Cortex of kidney (tissue), 1 donor: ENCODE results near the gene RNF138.
"Not testable (repeated sequence)": the region's sequence is repeated elsewhere in the genome, so short reads cannot be mapped to it uniquely, and the experiment has no call there.

Source experiments
- DNase-seq: peaks from one replicate; lab custom pipeline; 2025; lab: John Stamatoyannopoulos, UW

RNF138 gene

GRCh38 chr18:32175265-32175664, 83.6 kb downstream of the RNF138 start:
- no peak for DNase-seq

DNA sequence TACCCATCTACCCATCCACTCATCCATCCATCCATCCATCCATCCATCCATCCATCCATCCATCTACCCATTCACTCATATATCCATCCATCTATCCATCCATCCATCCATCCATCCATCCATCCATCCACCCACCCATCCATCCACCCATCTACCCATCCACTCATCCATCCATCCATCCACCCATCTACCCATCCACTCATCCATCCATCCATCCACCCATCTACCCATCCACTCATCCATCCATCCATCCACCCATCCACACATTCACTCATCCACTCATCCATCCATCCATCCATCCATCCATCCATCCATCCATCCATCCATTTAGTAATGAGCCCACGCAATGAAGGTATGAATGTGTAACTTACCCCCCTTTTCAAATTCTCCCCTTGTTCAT, 85.1 kb downstream of the RNF138 start:
- DNase-seq = not testable (repeated sequence)

DNA sequence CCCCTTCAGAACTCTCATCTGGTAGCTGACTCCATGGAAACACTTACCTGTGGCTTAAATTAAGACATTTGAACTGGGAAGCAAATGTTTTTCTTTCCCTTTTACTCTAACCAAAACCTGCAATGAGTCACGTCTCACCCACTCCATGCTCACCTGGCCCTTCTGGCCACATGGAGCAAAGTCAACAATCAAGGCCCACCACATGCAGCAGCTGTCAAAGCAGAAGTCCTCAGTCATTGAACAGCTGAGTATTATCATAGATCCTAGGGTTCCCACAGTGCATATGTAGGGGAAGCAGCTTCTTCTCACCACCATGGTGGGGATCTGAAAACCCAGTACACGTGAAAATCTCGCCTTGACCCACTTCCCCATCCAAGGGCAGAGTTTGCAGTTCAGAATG, 85.9 kb downstream of the RNF138 start:
- DNase-seq = no peak
